Ishikawa (cell line): ENCODE measurements around the gene EGR1.

Experiments used
- CEBPB ChIP-seq: IDR thresholded peaks from 2 replicates; pipeline ENCODE4 v1.6.1; 2012
- CREB1 ChIP-seq: IDR thresholded peaks from 2 replicates; pipeline ENCODE4 v1.6.1; 2012; ENCODE audit warnings: low read depth
- EGR1 ChIP-seq: IDR thresholded peaks from 2 replicates; pipeline ENCODE4 v1.6.1; 2012
- EP300 ChIP-seq: IDR thresholded peaks from 2 replicates; pipeline ENCODE4 v1.6.1; 2012; ENCODE audit warnings: borderline replicate concordance
- FOXM1 ChIP-seq: IDR thresholded peaks from 2 replicates; pipeline ENCODE4 v1.6.1; 2012; ENCODE audit warnings: low read depth, borderline replicate concordance
- MAX ChIP-seq: IDR thresholded peaks from 2 replicates; pipeline ENCODE4 v1.6.1; 2012
- NFIC ChIP-seq: IDR thresholded peaks from 2 replicates; pipeline ENCODE4 v1.6.1; 2012
- RAD21 ChIP-seq: IDR thresholded peaks from 2 replicates; pipeline ENCODE4 v1.6.1; 2012; ENCODE audit warnings: low read depth
- REST ChIP-seq: IDR thresholded peaks from 2 replicates; pipeline ENCODE4 v1.6.1; 2012; ENCODE audit warnings: low read depth, mild to moderate bottlenecking
- TAF1 ChIP-seq: IDR thresholded peaks from 2 replicates; pipeline ENCODE4 v1.6.1; 2012; ENCODE audit warnings: low read depth, mild to moderate bottlenecking
- TCF12 ChIP-seq: IDR thresholded peaks from 2 replicates; pipeline ENCODE4 v1.6.1; 2012; ENCODE audit warnings: low read depth
- TEAD4 ChIP-seq: IDR thresholded peaks from 2 replicates; pipeline ENCODE4 v1.6.1; 2012
- USF1 ChIP-seq: IDR thresholded peaks from 2 replicates; pipeline ENCODE4 v1.6.1; 2012
- YY1 ChIP-seq: IDR thresholded peaks from 2 replicates; pipeline ENCODE4 v1.6.1; 2012; ENCODE audit warnings: low read depth
- ZBTB7A ChIP-seq: IDR thresholded peaks from 2 replicates; pipeline ENCODE4 v1.6.1; 2012; ENCODE audit warnings: low read depth

Gene EGR1

GRCh38 chr5:138498376-138498775 is 33.1 kb downstream of the EGR1 start:
- TF ChIP-seq CREB1 (no peak), RAD21 (no peak), MAX (no peak), YY1 (no peak), FOXM1 (no peak), TAF1 (no peak), ZBTB7A (no peak), USF1 (no peak), REST (no peak), CEBPB (no peak), TCF12 (no peak), NFIC (no peak), TEAD4 (no peak), EGR1 (no peak), EP300 (no peak)

GRCh38 chr5:138502121-138502520 is 36.8 kb downstream of the EGR1 start:
- no peak for TF ChIP-seq NFIC
- TF ChIP-seq TCF12 = no peak
- no peak for TF ChIP-seq USF1
- no peak for TF ChIP-seq CREB1
- TF ChIP-seq EP300 = no peak
- no peak for TF ChIP-seq TAF1
- no peak for TF ChIP-seq TEAD4
- no peak for TF ChIP-seq ZBTB7A
- no peak for TF ChIP-seq RAD21
- TF ChIP-seq EGR1 = no peak
- no peak for TF ChIP-seq CEBPB
- no peak for TF ChIP-seq YY1
- TF ChIP-seq FOXM1 = no peak

- TF ChIP-seq ZBTB7A (no peak), EGR1 (no peak), CEBPB (no peak)
Observed at GRCh38 chr5:138502521-138502920, 37.2 kb downstream of the EGR1 start.

GRCh38 chr5:138503487-138504270 is 38.4 kb downstream of the EGR1 start:
- TF ChIP-seq RAD21 (peak; percentile 67), TCF12 (no peak), EP300 (no peak), CREB1 (no peak), FOXM1 (no peak), YY1 (no peak), USF1 (no peak), MAX (no peak)

- TF ChIP-seq NFIC (peak; percentile 85), TCF12 (no peak), EGR1 (no peak), FOXM1 (no peak), RAD21 (no peak), TEAD4 (peak; percentile 48; the same call in 1 of the 2 replicates), TAF1 (no peak)
Observed at GRCh38 chr5:138504799-138505198, 39.5 kb downstream of the EGR1 start.

- no peak for TF ChIP-seq REST
- no peak for TF ChIP-seq CEBPB
- no peak for TF ChIP-seq ZBTB7A
- no peak for TF ChIP-seq TEAD4
- TF ChIP-seq EP300 = no peak
- TF ChIP-seq FOXM1 = no peak
- TF ChIP-seq TAF1 = no peak
- no peak for TF ChIP-seq EGR1
- TF ChIP-seq NFIC = no peak
- no peak for TF ChIP-seq RAD21
- no peak for TF ChIP-seq USF1
- TF ChIP-seq TCF12 = no peak
- no peak for TF ChIP-seq MAX
- no peak for TF ChIP-seq YY1
- TF ChIP-seq CREB1 = no peak
Observed at GRCh38 chr5:138506370-138507306, 41.4 kb downstream of the EGR1 start.
